IMR-90 (cell line): ENCODE data around the gene NUBP2. TPM values are rescaled to one million over a fixed set of nuclear protein-coding genes. Genes with fewer than 3 reads are reported as not detected.

Experiments
- ATAC-seq: fragments of 200-7000 bp; cut with Tn5 transposase; 2 replicates; pipeline ENCODE4 v1.9.1; 2020; ENCODE audit warnings: low read depth, mild to moderate bottlenecking, moderate library complexity
- BruUV-seq: library from RNA; stranded (reverse); fragments of 400-500 nt; replicated peaks from 2 replicates; lab custom pipeline; 2021; lab: Mats Ljungman, UMichigan
- CTCF ChIA-PET: fragments of 300-600 bp; formaldehyde crosslinking; extraction: SDS; loops from one replicate; lab custom pipeline; 2021; ENCODE audit warnings: antibody characterized with exemption; lab: Yijun Ruan, JAX
- POLR2A ChIA-PET: fragments of 300-600 bp; sonication (Branson Sonifier 250); formaldehyde crosslinking; loops from one replicate; lab custom pipeline; 2022; ENCODE audit warnings: antibody characterized with exemption; ENCODE audit not compliant: unreplicated experiment; lab: Charles Lee
- DNase-seq: peaks from one replicate; pipeline ENCODE4 v3.0.0; 2013
- H2AFZ ChIP-seq: replicated peaks from 2 replicates; pipeline ENCODE3; 2013; ENCODE audit warnings: low read length, mild to moderate bottlenecking; ENCODE audit not compliant: poor library complexity
- H2AK5ac ChIP-seq: 2 replicates; pipeline ENCODE4 v1.6.1; 2013; ENCODE audit warnings: low read depth, low read length, inconsistent platforms
- H2AK9ac ChIP-seq: replicated peaks from 2 replicates; pipeline ENCODE3; 2013; ENCODE audit warnings: mild to moderate bottlenecking, low read depth, low read length, moderate library complexity; ENCODE audit not compliant: poor library complexity
- H2BK120ac ChIP-seq: 2 replicates; pipeline ENCODE4 v1.6.1; 2013; ENCODE audit warnings: low read depth, low read length, inconsistent platforms
- H2BK15ac ChIP-seq: 3 replicates; pipeline ENCODE4 v1.6.1; 2013; ENCODE audit warnings: low read depth, low read length, inconsistent platforms
- H2BK20ac ChIP-seq: 2 replicates; pipeline ENCODE4 v1.6.1; 2013; ENCODE audit warnings: low read depth, mild to moderate bottlenecking, inconsistent platforms, low read length, moderate library complexity
- H2BK5ac ChIP-seq: 2 replicates; pipeline ENCODE4 v1.6.1; 2013; ENCODE audit warnings: mild to moderate bottlenecking, low read depth, low read length, inconsistent platforms; ENCODE audit not compliant: poor library complexity, severe bottlenecking
- H3K14ac ChIP-seq: replicated peaks from 2 replicates; pipeline ENCODE4 v1.6.1; 2013; ENCODE audit warnings: low read depth, low read length, inconsistent platforms
- H3K18ac ChIP-seq: 2 replicates; pipeline ENCODE4 v1.6.1; 2013; ENCODE audit warnings: low read depth, low read length, control low read depth
- H3K23ac ChIP-seq: 2 replicates; pipeline ENCODE4 v1.6.1; 2013; ENCODE audit warnings: low read depth, low read length, inconsistent platforms
- H3K27ac ChIP-seq: 2 replicates; pipeline ENCODE4 v1.5.1; 2013; ENCODE audit warnings: mild to moderate bottlenecking, control low read depth, low read length; ENCODE audit not compliant: insufficient read depth
- H3K27me3 ChIP-seq: 2 replicates; pipeline ENCODE4 v1.6.1; 2013; ENCODE audit warnings: low read length; ENCODE audit not compliant: control insufficient read depth, insufficient read depth
- H3K36me3 ChIP-seq: 2 replicates; pipeline ENCODE4 v1.6.1; 2013; ENCODE audit warnings: low read length, mixed read lengths; ENCODE audit not compliant: control insufficient read depth, insufficient read depth
- H3K4ac ChIP-seq: 2 replicates; pipeline ENCODE4 v1.6.1; 2013; ENCODE audit warnings: low read depth, low read length, inconsistent platforms
- H3K4me1 ChIP-seq: 2 replicates; pipeline ENCODE4 v1.6.1; 2013; ENCODE audit warnings: low read length, mixed read lengths; ENCODE audit not compliant: control insufficient read depth, insufficient read depth
- H3K4me2 ChIP-seq: 2 replicates; pipeline ENCODE4 v1.6.1; 2013; ENCODE audit warnings: low read depth, mild to moderate bottlenecking, control low read depth, low read length, moderate library complexity
- H3K4me3 ChIP-seq: 2 replicates; pipeline ENCODE4 v1.5.1; 2013; ENCODE audit warnings: low read depth, mild to moderate bottlenecking, control low read depth, low read length, moderate library complexity; ENCODE audit not compliant: insufficient read depth
- H3K56ac ChIP-seq: 2 replicates; pipeline ENCODE4 v1.6.1; 2013; ENCODE audit warnings: low read length, inconsistent platforms; ENCODE audit not compliant: insufficient read depth; ENCODE audit errors: extremely low read depth
- H3K79me1 ChIP-seq, 2 experiments: 2 replicates each; pipeline ENCODE4 v1.6.1; 2013; ENCODE audit warnings: low read length in 2 of 2, inconsistent platforms in 1 of 2, low read depth in 1 of 2
- H3K9ac ChIP-seq: 2 replicates; pipeline ENCODE4 v1.6.1; 2013; ENCODE audit warnings: low read depth, low read length, control low read depth
- H3K9me1 ChIP-seq: 2 replicates; pipeline ENCODE4 v1.6.1; 2013; ENCODE audit warnings: low read length, inconsistent platforms; ENCODE audit not compliant: insufficient read depth
- H3K9me3 ChIP-seq: 2 replicates; pipeline ENCODE4 v1.6.1; 2013; ENCODE audit warnings: low read length; ENCODE audit not compliant: control insufficient read depth, insufficient read depth
- H4K20me1 ChIP-seq: 2 replicates; pipeline ENCODE4 v1.6.1; 2013; ENCODE audit warnings: low read length, inconsistent platforms; ENCODE audit not compliant: insufficient read depth
- H4K5ac ChIP-seq: 2 replicates; pipeline ENCODE4 v1.6.1; 2013; ENCODE audit warnings: mild to moderate bottlenecking, low read depth, low read length, control low read depth
- H4K8ac ChIP-seq, 2 experiments: 2 replicates each; pipeline ENCODE4 v1.6.1; 2013; ENCODE audit warnings: low read depth in 2 of 2, low read length in 2 of 2, control low read depth in 1 of 2, inconsistent platforms in 1 of 2
- H4K91ac ChIP-seq: 2 replicates; pipeline ENCODE4 v1.6.1; 2013; ENCODE audit warnings: low read depth, low read length, inconsistent platforms; ENCODE audit not compliant: insufficient read depth
- BHLHE40 ChIP-seq: fragments of 150-350 bp; IDR thresholded peaks from 2 replicates; pipeline ENCODE4 v1.6.1; 2016; ENCODE audit warnings: mild to moderate bottlenecking, low read depth, low read length
- FOS ChIP-seq: fragments of 150-350 bp; IDR thresholded peaks from 2 replicates; pipeline ENCODE4 v1.6.1; 2016; ENCODE audit warnings: low read depth, low read length
- MAFK ChIP-seq: IDR thresholded peaks from 2 replicates; pipeline ENCODE4 v1.6.1; 2012; ENCODE audit warnings: low read depth, low read length, improper control_type of control experiment
- MAZ ChIP-seq: IDR thresholded peaks from 2 replicates; pipeline ENCODE4 v1.6.1; 2012; ENCODE audit warnings: low read depth, mild to moderate bottlenecking, low read length, improper control_type of control experiment, moderate library complexity, borderline replicate concordance
- MXI1 ChIP-seq: IDR thresholded peaks from 2 replicates; pipeline ENCODE4 v1.6.1; 2012; ENCODE audit warnings: low read depth, mild to moderate bottlenecking, low read length, moderate library complexity, borderline replicate concordance
- POLR2A ChIP-seq: IDR thresholded peaks from 2 replicates; pipeline ENCODE4 v1.6.1; 2012; ENCODE audit warnings: mild to moderate bottlenecking, low read depth, low read length
- RAD21 ChIP-seq: IDR thresholded peaks from 2 replicates; pipeline ENCODE4 v1.6.1; 2012; ENCODE audit warnings: low read length, improper control_type of control experiment
- RFX5 ChIP-seq: IDR thresholded peaks from 2 replicates; pipeline ENCODE4 v1.8.0; 2012; ENCODE audit warnings: low read depth, mild to moderate bottlenecking, low read length, moderate library complexity
- WGBS, 2 experiments: methylation state at CpG; one replicate each; pipeline versions ENCODE4 v1.1.5 to v1.1.7; 2013; ENCODE audit warnings: missing lambda C conversion rate in 2 of 2; ENCODE audit not compliant: insufficient read length in 1 of 2; ENCODE audit errors: extremely low coverage in 2 of 2; 5-methylcytosine and 5-hydroxymethylcytosine counted together
- dilution Hi-C: fragments of 300-500 bp; cut with HindIII; formaldehyde crosslinking; loops from one replicate; pipeline ENCODE4 v1.14.3; 2018; ENCODE audit warnings: low sequenced_read_pairs; ENCODE audit not compliant: unreplicated experiment
- in situ Hi-C: fragments of 300-500 bp; cut with MboI; formaldehyde crosslinking; loops from 3 replicates; pipeline ENCODE4 v1.14.3; 2019; ENCODE audit warnings: low sequenced_read_pairs, inconsistent platforms, mixed read lengths
- intact Hi-C: fragments of 100-400 bp; cut with micrococcal nuclease; formaldehyde crosslinking; loops from 2 replicates; pipeline ENCODE4 v1.10.0; 2022
- polyA plus RNA-seq, 3 experiments: library from polyadenylated mRNA; depleted of rRNA; stranded (reverse); fragments of >200 nt; gene quantifications; 2 replicates each; pipeline ENCODE4 v1.2.3, GENCODE V29; 2012; ENCODE audit warnings: low replicate concordance in 1 of 3
- total RNA-seq: library from RNA; depleted of rRNA; stranded (reverse); fragments of >200 nt; gene quantifications from 2 replicates; pipeline ENCODE4 v1.2.3, GENCODE V29; 2012

NUBP2 gene
- total and polyA plus RNA-seq, 2 of the 4 experiments (the other 2 are of a cell fraction): 62.6 to 131 TPM

DNA sequence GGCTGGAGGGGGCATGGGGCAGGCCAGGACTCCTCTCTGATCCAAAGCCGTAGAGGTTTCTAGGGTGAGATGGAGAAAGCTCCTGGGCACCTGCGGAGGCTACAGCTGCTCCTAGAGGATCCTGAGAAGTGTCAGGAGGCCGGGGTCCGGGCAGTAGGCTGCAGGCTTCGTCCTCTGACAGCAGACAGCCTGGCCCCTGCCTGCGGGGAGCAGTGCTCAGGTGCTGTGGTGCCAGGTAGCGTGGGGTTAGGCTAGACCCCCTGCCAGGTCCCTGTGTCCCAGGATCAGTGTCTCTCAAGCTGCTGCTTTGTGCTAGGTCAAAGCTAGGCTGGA lies 8.3 kb upstream of the NUBP2 start:
- H3K23ac ChIP-seq: no peak overlapping the region
- no peaks in the 10 kb centered on the region for H3K27me3 ChIP-seq
- no peak overlapping the region; the same call in 1 of the 2 replicates for H3K27ac ChIP-seq
- H3K36me3 ChIP-seq: peaks cover 26% of the 10 kb centered on the region; the same call in 1 of the 2 replicates
- H2BK120ac ChIP-seq: no peak overlapping the region
- ATAC-seq: no peak
- no peak overlapping the region; a peak in 1 of 4 replicates for H4K8ac ChIP-seq
- peaks cover 12 to 61% of the 10 kb centered on the region in 2 experiments for H3K79me1 ChIP-seq
- H3K4me3 ChIP-seq: peak overlapping the region; percentile 93; the same call in 1 of the 2 replicates
- no peak overlapping the region for H4K5ac ChIP-seq
- H3K4me2 ChIP-seq: peak overlapping the region; percentile 93; the same call in 1 of the 2 replicates
- H4K20me1 ChIP-seq: peaks cover 31% of the 10 kb centered on the region
- H3K9me1 ChIP-seq: 0 out of 2 replicates have a peak, but pooled peaks cover 3% of the 10 kb centered on the region
- H3K9me3 ChIP-seq: no peaks in the 10 kb centered on the region
- in situ Hi-C loops: no loop called here
- no peak for TF ChIP-seq POLR2A
- TF ChIP-seq BHLHE40: no peak
- no peak for TF ChIP-seq MAFK
- no peak for TF ChIP-seq FOS
- TF ChIP-seq RFX5: no peak
- TF ChIP-seq MAZ: no peak
- TF ChIP-seq RAD21: no peak
- no peak for TF ChIP-seq MXI1
- BruUV-seq: no TSS peak
- H3K18ac ChIP-seq: no peak overlapping the region
- no peak overlapping the region for H2BK5ac ChIP-seq
- H2BK20ac ChIP-seq: no peak overlapping the region
- peak overlapping the region; percentile 37 for H3K9ac ChIP-seq
- ChIA-PET CTCF (interaction anchor here (0.9 kb wide), 1 partner anchor 37 kb away, joined by 3 read pairs; no protein-coding TSS in a partner anchor), POLR2A (no interaction called here)
- peak overlapping the region; percentile 89 for H2AK9ac ChIP-seq
- no peak for DNase-seq
- intact Hi-C loops: no loop called here
- H3K4ac ChIP-seq: no peak overlapping the region
- peaks cover 13% of the 10 kb centered on the region for H3K4me1 ChIP-seq
- peak overlapping the region; percentile 15; the same call in 1 of the 2 replicates for H3K14ac ChIP-seq
- WGBS, 2 experiments: 100% methylated on average over 2 of the region's 7 CpGs; no CpG with 5 or more reads in 1 of the 2 experiments
- dilution Hi-C loops: no loop called here
- H2AFZ ChIP-seq: peak overlapping the region; percentile 94
- H4K91ac ChIP-seq: no peak overlapping the region
- H2BK15ac ChIP-seq: no peak overlapping the region
- H2AK5ac ChIP-seq: no peak overlapping the region; the same call in 1 of the 2 replicates
- no peak overlapping the region for H3K56ac ChIP-seq
